ENCODE measurements around the gene CLEC2A. TPM values are rescaled to one million over a fixed set of nuclear protein-coding genes. Genes with fewer than 3 reads are reported as not detected.

The CLEC2A gene
- total and polyA plus RNA-seq, 9 of the 15 experiments (the other 6 are each of a cell fraction or from before 2014, with no cell fraction given) = not detected

GRCh38 chr12:9881988-9882387, 50.2 kb downstream of the CLEC2A start (continued):
- TF ChIP-seq TEAD4 (IDR thresholded peaks at IDR 0.05; ENCODE audit: low read length) (no peak), TEAD4 (CRISPR knock-in tag; IDR thresholded peaks at IDR 0.05; ENCODE audit: borderline replicate concordance) (no peak), HDGF (IDR thresholded peaks at IDR 0.05) (no peak), SREBF2 (CRISPR knock-in tag; IDR thresholded peaks at IDR 0.05) (no peak), ZNF140 (CRISPR knock-in tag; IDR thresholded peaks at IDR 0.05) (no peak), MLLT1 (IDR thresholded peaks at IDR 0.05) (no peak), MAX (CRISPR knock-in tag; IDR thresholded peaks at IDR 0.05) (no peak), PHB (CRISPR knock-in tag; IDR thresholded peaks at IDR 0.05) (no peak), SMARCE1 (IDR thresholded peaks at IDR 0.05) (no peak), PYGO2 (tag; IDR thresholded peaks at IDR 0.05) (no peak)

GRCh38 chr12:9881246-9881645, 50.9 kb downstream of the CLEC2A start, which contains the start of gene KLRF2:
TSS of gene KLRF2 (plus strand) at chr12:9881489. CDS start at chr12:9881596, 107 bp downstream.
- ChIA-PET CTCF (ENCODE audit: low intra/inter-chr PET ratio) (no interaction called here), POLR2A (no interaction called here)
- Histone ChIP-seq H3K4me1 (replicated peaks in 1 of 2; ENCODE audit: control insufficient read depth in 2 of 2, insufficient read depth in 2 of 2, low read length in 2 of 2) (no peaks in the 10 kb centered on the region), H3K9me1 (ENCODE audit: control insufficient read depth, insufficient read depth, low read length) (no peaks in the 10 kb centered on the region), H3K27ac (ENCODE audit: extremely low read depth, low read depth, low read length) (no peak within 1 kb of the TSS), H3K36me3 (ENCODE audit: control insufficient read depth, insufficient read depth, low read length) (no peaks in the 10 kb centered on the region), H3K9ac (ENCODE audit: insufficient read depth in 1 of 2, low read depth in 2 of 2, low read length in 2 of 2) (no peak within 1 kb of the TSS), H3K4me3 (no peak within 1 kb of the TSS), H3K4me2 (ENCODE audit: insufficient read depth, low read length) (no peak within 1 kb of the TSS), H3K9me3 (replicated peaks; ENCODE audit: control insufficient read depth, insufficient read depth, low read depth, low read length) (no peaks in the 10 kb centered on the region), H2AFZ (ENCODE audit: low read depth, low read length) (peak within 1 kb of the TSS; percentile 55), H4K20me1 (replicated peaks; ENCODE audit: control insufficient read depth, insufficient read depth, low read length) (no peaks in the 10 kb centered on the region), H3K79me2 (ENCODE audit: control insufficient read depth, insufficient read depth, low read length) (no peaks in the 10 kb centered on the region), H3K27me3 (ENCODE audit: control insufficient read depth in 2 of 2, insufficient read depth in 2 of 2, low read length in 2 of 2) (no peaks in the 10 kb centered on the region)
- no TSS peak for BruUV-seq (replicated peaks)
- DNase-seq (ENCODE audit: extremely low read depth in 1 of 4, low spot score in 3 of 4) (no peak), FAIRE-seq (peak; percentile 6), ATAC-seq (no peak)
- in situ Hi-C loops (cut with MboI) = no loop called here
- intact Hi-C loops (cut with micrococcal nuclease) = no loop called here
- 36% methylated on average over 3 of the region's 3 CpGs for WGBS (ENCODE audit: insufficient coverage, low coverage, missing lambda C conversion rate)
- no peak for TF ChIP-seq SMARCB1 (IDR thresholded peaks at IDR 0.05; ENCODE audit: insufficient read length, low read depth)
- no peak for TF ChIP-seq KLF13 (tag; IDR thresholded peaks at IDR 0.05; ENCODE audit: borderline replicate concordance, low read depth)
- no peak for TF ChIP-seq MLX (CRISPR knock-in tag; conservative IDR thresholded peaks at IDR 0.05)
- TF ChIP-seq ZNF280A (IDR thresholded peaks at IDR 0.05; ENCODE audit: low read depth, partially characterized antibody) = no peak
- no peak for TF ChIP-seq RCOR1 (IDR thresholded peaks at IDR 0.05; ENCODE audit: borderline replicate concordance in 1 of 2, low read depth in 2 of 2, low read length in 2 of 2)
- no peak for TF ChIP-seq ZBTB34 (CRISPR knock-in tag; IDR thresholded peaks at IDR 0.05)
- TF ChIP-seq ZNF76 (CRISPR knock-in tag; IDR thresholded peaks at IDR 0.05; ENCODE audit: borderline replicate concordance) = no peak
- no peak for TF ChIP-seq MXI1 (IDR thresholded peaks at IDR 0.05; ENCODE audit: low read depth, low read length)
